ENCODE measurements around the gene PCSK6.

The PCSK6 gene

DNA sequence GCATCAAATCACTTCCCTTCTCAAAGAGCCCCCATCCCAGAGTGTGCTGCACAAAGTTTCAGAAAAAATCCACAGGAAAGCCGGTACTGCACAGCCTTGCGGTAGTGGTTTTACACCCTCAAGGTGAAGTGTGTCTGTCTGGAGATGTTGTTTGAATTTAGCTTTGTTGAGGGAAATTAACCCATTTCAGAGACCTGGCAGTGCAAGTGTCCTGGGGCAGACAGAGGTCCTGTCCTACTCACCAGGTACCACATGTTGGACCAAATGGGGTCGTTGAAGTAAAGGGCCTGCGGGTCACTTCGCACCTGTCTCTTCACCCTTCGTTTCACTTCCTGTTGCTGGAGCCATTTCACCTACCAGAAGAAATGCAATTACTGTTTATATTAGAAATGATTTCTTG lies 57.8 kb downstream of the PCSK6 start:
- Histone ChIP-seq H3K27me3 (replicated peaks; ENCODE audit: control insufficient read depth, insufficient read depth, low read length) (no peaks in the 10 kb centered on the region; the same call in none of the 2 replicates), H3K36me3 (ENCODE audit: control insufficient read depth, insufficient read depth, low read length) (no peaks in the 10 kb centered on the region), H3K4me3 (replicated peaks; ENCODE audit: low read depth, low read length) (no peak overlapping the region)
- no peak for DNase-seq (ENCODE audit: extremely low read depth, insufficient read length)
- TF ChIP-seq, protein P1, sequence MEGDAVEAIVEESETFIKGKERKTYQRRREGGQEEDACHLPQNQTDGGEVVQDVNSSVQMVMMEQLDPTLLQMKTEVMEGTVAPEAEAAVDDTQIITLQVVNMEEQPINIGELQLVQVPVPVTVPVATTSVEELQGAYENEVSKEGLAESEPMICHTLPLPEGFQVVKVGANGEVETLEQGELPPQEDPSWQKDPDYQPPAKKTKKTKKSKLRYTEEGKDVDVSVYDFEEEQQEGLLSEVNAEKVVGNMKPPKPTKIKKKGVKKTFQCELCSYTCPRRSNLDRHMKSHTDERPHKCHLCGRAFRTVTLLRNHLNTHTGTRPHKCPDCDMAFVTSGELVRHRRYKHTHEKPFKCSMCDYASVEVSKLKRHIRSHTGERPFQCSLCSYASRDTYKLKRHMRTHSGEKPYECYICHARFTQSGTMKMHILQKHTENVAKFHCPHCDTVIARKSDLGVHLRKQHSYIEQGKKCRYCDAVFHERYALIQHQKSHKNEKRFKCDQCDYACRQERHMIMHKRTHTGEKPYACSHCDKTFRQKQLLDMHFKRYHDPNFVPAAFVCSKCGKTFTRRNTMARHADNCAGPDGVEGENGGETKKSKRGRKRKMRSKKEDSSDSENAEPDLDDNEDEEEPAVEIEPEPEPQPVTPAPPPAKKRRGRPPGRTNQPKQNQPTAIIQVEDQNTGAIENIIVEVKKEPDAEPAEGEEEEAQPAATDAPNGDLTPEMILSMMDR (IDR thresholded peaks at IDR 0.05; ENCODE audit: insufficient read depth, low read length, poor library complexity, severe bottlenecking) = no peak

DNA sequence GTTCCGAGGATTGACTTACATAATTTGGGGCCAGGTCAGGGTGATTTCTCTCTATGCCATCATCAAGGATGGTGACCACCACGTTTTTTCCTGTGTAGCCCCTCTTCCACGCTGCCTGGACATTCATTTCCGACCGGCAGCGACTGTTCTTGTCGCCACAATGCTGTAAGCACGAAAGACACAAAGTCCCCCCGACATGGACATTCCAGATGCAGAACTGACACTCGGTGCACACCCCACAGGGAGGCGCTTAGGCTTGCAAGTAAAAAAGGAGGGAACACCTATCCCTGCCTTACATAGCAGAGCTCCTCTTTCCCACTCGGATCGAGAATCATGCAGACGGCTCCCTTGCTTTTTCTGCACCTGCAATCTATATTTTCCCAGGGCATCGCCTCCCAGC lies 58.2 kb downstream of the PCSK6 start:
- no peaks in the 10 kb centered on the region; the same call in none of the 2 replicates for H3K27me3 ChIP-seq (replicated peaks; ENCODE audit: control insufficient read depth, insufficient read depth, low read length)
- no peaks in the 10 kb centered on the region for H3K36me3 ChIP-seq (ENCODE audit: control insufficient read depth, insufficient read depth, low read length)
- no peak overlapping the region for H3K4me3 ChIP-seq (replicated peaks; ENCODE audit: low read depth, low read length)
- no peak for DNase-seq (ENCODE audit: extremely low read depth, insufficient read length)
- TF ChIP-seq, protein P1 (IDR thresholded peaks at IDR 0.05; ENCODE audit: insufficient read depth, low read length, poor library complexity, severe bottlenecking) = no peak

DNA sequence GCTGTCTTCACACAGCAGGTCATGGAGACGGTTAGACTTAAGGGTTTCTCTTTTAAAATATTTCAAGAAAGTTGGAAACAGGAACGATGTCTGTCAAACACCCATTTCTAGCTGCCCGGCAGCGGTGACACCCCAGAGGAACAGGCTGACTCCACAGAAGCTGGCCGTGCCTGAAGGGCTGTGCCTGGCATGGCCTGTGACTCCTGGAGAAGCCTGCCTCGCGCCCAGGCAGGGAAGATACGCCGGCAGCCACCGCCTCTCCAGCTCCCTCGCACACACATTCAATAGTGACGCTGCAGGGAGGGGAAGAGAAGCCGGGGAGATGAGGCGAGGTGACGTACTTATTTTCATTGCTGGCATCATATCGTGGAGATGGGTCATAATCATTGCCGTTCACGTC lies 59.9 kb downstream of the PCSK6 start:
- TF ChIP-seq, protein P1 (IDR thresholded peaks at IDR 0.05; ENCODE audit: insufficient read depth, low read length, poor library complexity, severe bottlenecking) = no peak
- no peaks in the 10 kb centered on the region for H3K36me3 ChIP-seq (ENCODE audit: control insufficient read depth, insufficient read depth, low read length)
- no peak for DNase-seq (ENCODE audit: extremely low read depth, insufficient read length)
- no peak overlapping the region for H3K4me3 ChIP-seq (replicated peaks; ENCODE audit: low read depth, low read length)
- H3K27me3 ChIP-seq (replicated peaks; ENCODE audit: control insufficient read depth, insufficient read depth, low read length) = no peaks in the 10 kb centered on the region; the same call in none of the 2 replicates

DNA sequence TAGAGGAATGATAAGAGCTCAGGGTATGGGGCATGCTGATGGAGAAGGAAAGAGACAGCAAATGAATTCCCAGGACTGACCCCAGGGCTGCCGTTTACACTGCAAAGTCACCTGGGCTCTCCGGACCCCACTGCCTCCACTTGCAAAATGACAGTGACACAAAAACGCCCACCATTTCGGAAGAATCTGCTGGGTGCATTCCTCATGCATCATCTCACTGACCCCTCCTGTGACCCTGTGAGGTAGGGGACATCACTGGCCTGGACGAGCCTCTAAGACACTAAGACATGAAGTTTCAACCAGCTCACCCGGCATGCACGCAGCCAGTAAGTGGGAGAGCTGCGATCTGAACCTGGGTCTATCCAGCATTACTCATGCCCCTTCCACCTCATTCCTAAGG lies 60.3 kb downstream of the PCSK6 start:
- TF ChIP-seq, protein P1 (IDR thresholded peaks at IDR 0.05; ENCODE audit: insufficient read depth, low read length, poor library complexity, severe bottlenecking) = no peak
- H3K4me3 ChIP-seq (replicated peaks; ENCODE audit: low read depth, low read length) = no peak overlapping the region
- no peak for DNase-seq (ENCODE audit: extremely low read depth, insufficient read length)
- H3K27me3 ChIP-seq (replicated peaks; ENCODE audit: control insufficient read depth, insufficient read depth, low read length) = no peaks in the 10 kb centered on the region; the same call in none of the 2 replicates
- H3K36me3 ChIP-seq (ENCODE audit: control insufficient read depth, insufficient read depth, low read length) = no peaks in the 10 kb centered on the region

DNA sequence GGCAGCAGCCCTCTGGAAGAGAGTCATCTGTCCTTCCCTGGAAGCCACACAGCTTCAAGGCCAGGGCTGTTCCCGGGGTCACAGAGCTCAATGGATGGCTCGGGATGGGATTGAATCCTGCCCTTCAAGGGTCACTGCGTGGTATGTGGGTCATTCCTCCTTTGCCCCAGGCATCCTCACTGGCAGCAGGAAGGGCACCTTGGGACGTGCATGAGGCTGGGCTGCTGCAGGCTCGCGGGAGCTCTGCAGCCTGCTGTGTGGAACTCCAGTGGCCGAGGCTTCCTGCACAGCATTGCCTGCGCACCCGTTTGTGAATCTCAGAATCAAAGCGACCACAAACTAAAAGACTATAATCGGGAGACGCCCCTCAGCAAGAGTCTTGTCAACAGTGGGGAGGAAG lies 60.7 kb downstream of the PCSK6 start:
- H3K4me3 ChIP-seq (replicated peaks; ENCODE audit: low read depth, low read length) = no peak overlapping the region
- TF ChIP-seq, protein P1 (IDR thresholded peaks at IDR 0.05; ENCODE audit: insufficient read depth, low read length, poor library complexity, severe bottlenecking) = no peak
- H3K27me3 ChIP-seq (replicated peaks; ENCODE audit: control insufficient read depth, insufficient read depth, low read length) = no peaks in the 10 kb centered on the region; the same call in none of the 2 replicates
- no peaks in the 10 kb centered on the region for H3K36me3 ChIP-seq (ENCODE audit: control insufficient read depth, insufficient read depth, low read length)
- no peak for DNase-seq (ENCODE audit: extremely low read depth, insufficient read length)

Data from GM06990 (cell line).